Bronchial epithelial cell (primary cell): ENCODE measurements around the gene TMEM131. TPM values are rescaled to one million over a fixed set of nuclear protein-coding genes. Genes with fewer than 3 reads are reported as not detected.

Source experiments
- DNase-seq: peaks from one replicate; pipeline ENCODE4 v3.0.0-alpha.2; 2010; ENCODE audit warnings: low read depth
- FAIRE-seq: peaks from 2 replicates; lab custom pipeline; 2011; peaks lifted over from hg19 to GRCh38; lab: Jason Lieb, UNC
- H3K27me3 ChIP-seq: 2 replicates; pipeline ENCODE4 v1.5.1; 2011; ENCODE audit warnings: low read length; ENCODE audit not compliant: control insufficient read depth, insufficient read depth
- H3K36me3 ChIP-seq: 2 replicates; pipeline ENCODE4 v1.5.1; 2011; ENCODE audit warnings: low read length; ENCODE audit not compliant: control insufficient read depth, insufficient read depth
- H3K4me3 ChIP-seq: 2 replicates; pipeline ENCODE4 v1.5.1; 2011; ENCODE audit warnings: mild to moderate bottlenecking, low read depth, low read length, control low read depth
- total RNA-seq: library from RNA; depleted of rRNA; stranded (reverse); fragments of >200 nt; gene quantifications from 2 replicates; pipeline ENCODE4 v1.2.1, GENCODE V29; 2014
- TF ChIP-seq, protein P1 (sequence below): IDR thresholded peaks from 2 replicates; pipeline ENCODE4 v1.5.1; 2011; ENCODE audit warnings: mild to moderate bottlenecking, moderate library complexity, low read length, control low read depth, inconsistent platforms; ENCODE audit not compliant: insufficient read depth, severe bottlenecking

Gene TMEM131
- total RNA-seq, 1 donor from 2014 or later, result 14.0 TPM

DNA sequence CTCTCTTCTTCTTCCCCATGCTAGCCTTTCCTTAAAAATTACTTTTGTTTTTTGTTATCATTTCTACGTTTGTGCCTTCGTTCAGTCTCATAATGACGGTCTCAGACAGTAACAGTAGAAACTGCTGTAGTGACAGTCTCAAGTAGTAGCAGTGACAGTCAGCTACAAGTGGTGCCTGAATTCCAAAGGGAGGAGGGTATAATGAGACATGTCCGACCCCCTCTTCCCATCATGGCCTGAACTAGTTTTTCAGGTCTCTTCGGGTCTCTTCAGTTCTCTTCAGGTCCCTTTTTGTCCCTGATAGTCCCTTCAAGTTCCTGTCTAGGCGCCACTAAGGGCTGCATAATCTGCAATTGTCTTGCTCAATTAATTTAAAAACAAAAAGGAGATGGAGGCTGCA is 12.6 kb downstream of the TMEM131 start:
- Histone ChIP-seq H3K36me3 (no peaks in the 10 kb centered on the region), H3K4me3 (no peak overlapping the region), H3K27me3 (no peaks in the 10 kb centered on the region)
- DNase-seq (no peak), FAIRE-seq (no peak)
- TF ChIP-seq, protein P1, sequence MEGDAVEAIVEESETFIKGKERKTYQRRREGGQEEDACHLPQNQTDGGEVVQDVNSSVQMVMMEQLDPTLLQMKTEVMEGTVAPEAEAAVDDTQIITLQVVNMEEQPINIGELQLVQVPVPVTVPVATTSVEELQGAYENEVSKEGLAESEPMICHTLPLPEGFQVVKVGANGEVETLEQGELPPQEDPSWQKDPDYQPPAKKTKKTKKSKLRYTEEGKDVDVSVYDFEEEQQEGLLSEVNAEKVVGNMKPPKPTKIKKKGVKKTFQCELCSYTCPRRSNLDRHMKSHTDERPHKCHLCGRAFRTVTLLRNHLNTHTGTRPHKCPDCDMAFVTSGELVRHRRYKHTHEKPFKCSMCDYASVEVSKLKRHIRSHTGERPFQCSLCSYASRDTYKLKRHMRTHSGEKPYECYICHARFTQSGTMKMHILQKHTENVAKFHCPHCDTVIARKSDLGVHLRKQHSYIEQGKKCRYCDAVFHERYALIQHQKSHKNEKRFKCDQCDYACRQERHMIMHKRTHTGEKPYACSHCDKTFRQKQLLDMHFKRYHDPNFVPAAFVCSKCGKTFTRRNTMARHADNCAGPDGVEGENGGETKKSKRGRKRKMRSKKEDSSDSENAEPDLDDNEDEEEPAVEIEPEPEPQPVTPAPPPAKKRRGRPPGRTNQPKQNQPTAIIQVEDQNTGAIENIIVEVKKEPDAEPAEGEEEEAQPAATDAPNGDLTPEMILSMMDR, result no peak

GRCh38 chr2:97982621-97983020 is 13.1 kb downstream of the TMEM131 start:
- FAIRE-seq, result no peak
- Histone ChIP-seq H3K27me3 (no peaks in the 10 kb centered on the region), H3K4me3 (no peak overlapping the region), H3K36me3 (no peaks in the 10 kb centered on the region)
- TF ChIP-seq, protein P1, result no peak
- no peak for DNase-seq

DNA sequence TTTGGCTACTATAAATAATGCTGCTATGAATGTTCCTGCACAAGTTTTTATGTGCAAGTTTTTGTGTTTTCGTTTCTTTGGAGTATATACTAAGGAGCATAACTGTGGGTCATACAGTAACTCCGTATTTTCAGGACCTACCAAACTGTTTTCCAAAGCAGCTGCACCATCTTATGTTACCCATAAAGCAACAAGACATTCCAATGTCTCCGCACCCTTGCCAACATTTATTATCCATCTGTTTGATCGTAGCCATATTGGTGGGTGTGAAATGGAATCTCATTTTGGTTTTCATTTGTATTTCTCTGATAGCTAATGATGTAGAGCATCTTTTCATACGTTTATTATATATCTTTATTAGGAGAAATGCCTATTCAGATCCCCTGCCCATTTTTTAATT is 13.8 kb downstream of the TMEM131 start:
- DNase-seq (no peak), FAIRE-seq (no peak)
- Histone ChIP-seq H3K27me3 (no peaks in the 10 kb centered on the region), H3K4me3 (no peak overlapping the region), H3K36me3 (no peaks in the 10 kb centered on the region)
- TF ChIP-seq, protein P1, result no peak

DNA sequence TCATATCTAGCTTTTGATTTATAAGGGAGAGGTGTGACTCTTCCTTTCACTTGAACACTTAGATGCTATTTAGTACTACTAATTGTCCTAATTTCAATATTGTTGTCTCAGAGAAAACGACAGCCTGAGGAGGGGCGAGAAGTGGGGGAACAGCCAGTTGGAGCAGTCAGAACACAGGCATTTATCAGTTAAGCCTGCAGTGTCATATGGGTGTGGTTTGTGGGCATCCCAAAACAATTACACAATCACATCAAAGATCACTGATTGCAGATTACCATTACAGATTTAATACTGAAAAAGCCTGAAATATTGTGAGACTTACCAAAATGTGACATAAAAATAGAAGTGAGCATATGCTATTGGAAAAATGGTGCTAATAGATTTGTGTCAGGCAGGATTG is 15.8 kb downstream of the TMEM131 start:
- FAIRE-seq, result no peak
- DNase-seq, result no peak
- H3K4me3 ChIP-seq, result no peak overlapping the region
- no peaks in the 10 kb centered on the region for H3K36me3 ChIP-seq
- TF ChIP-seq, protein P1, result no peak
- no peaks in the 10 kb centered on the region for H3K27me3 ChIP-seq

- DNase-seq (no peak), FAIRE-seq (no peak)
- Histone ChIP-seq H3K36me3 (no peaks in the 10 kb centered on the region), H3K4me3 (no peak overlapping the region), H3K27me3 (no peaks in the 10 kb centered on the region)
- TF ChIP-seq, protein P1, result no peak
Observed at GRCh38 chr2:97974471-97974870, 21.3 kb downstream of the TMEM131 start.

- Histone ChIP-seq H3K4me3 (no peak overlapping the region), H3K27me3 (no peaks in the 10 kb centered on the region), H3K36me3 (no peaks in the 10 kb centered on the region)
- no peak for FAIRE-seq
- TF ChIP-seq, protein P1, result no peak
- no peak for DNase-seq
Observed at GRCh38 chr2:97970293-97971060, 25.3 kb downstream of the TMEM131 start.
